B cell (primary cell): Measurements from ENCODE around the gene ZBTB11. TPM values are rescaled to one million over a fixed set of nuclear protein-coding genes. Genes with fewer than 3 reads are reported as not detected.

Source experiments
- ATAC-seq: fragments of 200-7000 bp; cut with Tn5 transposase; one replicate; pipeline ENCODE4 v1.10.0; 2021; ENCODE audit warnings: low read depth, mild to moderate bottlenecking, moderate number of reproducible peaks, moderate library complexity
- CTCF ChIA-PET: fragments of 350-600 bp; sonication (Branson Sonifier 250); formaldehyde crosslinking; loops from one replicate; lab custom pipeline; 2021; ENCODE audit warnings: antibody characterized with exemption, inconsistent platforms; lab: Charles Lee
- POLR2A ChIA-PET: fragments of 350-600 bp; sonication (Branson Sonifier 250); formaldehyde crosslinking; loops from one replicate; lab custom pipeline; 2021; ENCODE audit warnings: antibody characterized with exemption; lab: Charles Lee
- DNase-seq: peaks from one replicate; pipeline ENCODE4 v3.0.0; 2013
- H2AFZ ChIP-seq: 2 replicates; pipeline ENCODE4 v1.6.1; 2012; ENCODE audit warnings: mild to moderate bottlenecking, low read depth, low read length; ENCODE audit not compliant: insufficient read depth, poor library complexity, severe bottlenecking
- H3K27ac ChIP-seq, 2 donors: 1 replicate in 1 of 2; 2 replicates in 1 of 2; pipeline ENCODE4 v1.5.1; 2012 to 2013; ENCODE audit warnings: low read length in 2 of 2, mild to moderate bottlenecking in 2 of 2, moderate library complexity in 1 of 2
- H3K27me3 ChIP-seq, 4 experiments: fragments of 200-600 bp in 1 of 4; sonication (generic) in 1 of 4; replicated peaks in 1 of 4; 1 replicate in 2 of 4; 2 replicates in 2 of 4; pipeline versions ENCODE4 v1.6.1 to v1.7.0; 2013 to 2016; ENCODE audit warnings: low read length in 3 of 4, mild to moderate bottlenecking in 2 of 4, mixed read lengths in 1 of 4, moderate library complexity in 1 of 4; ENCODE audit not compliant: insufficient read depth in 4 of 4, control insufficient read depth in 3 of 4; ENCODE audit errors: control extremely low read depth in 1 of 4
- H3K36me3 ChIP-seq, 2 experiments: replicated peaks in 1 of 2; 1 replicate in 1 of 2; 2 replicates in 1 of 2; pipeline versions ENCODE4 v1.6.1 to v1.7.1; 2013; ENCODE audit warnings: low read length in 1 of 2; ENCODE audit not compliant: insufficient read depth in 2 of 2, control insufficient read depth in 1 of 2; ENCODE audit errors: control extremely low read depth in 1 of 2, extremely low read depth in 1 of 2
- H3K4me1 ChIP-seq, 2 donors: fragments of 200-600 bp in 1 of 2; sonication (generic) in 1 of 2; 1 replicate in 1 of 2; 2 replicates in 1 of 2; pipeline versions ENCODE4 v1.5.1 to v1.6.1; 2013 to 2017; ENCODE audit warnings: low read length in 2 of 2; ENCODE audit not compliant: control insufficient read depth in 2 of 2, insufficient read depth in 2 of 2
- H3K4me2 ChIP-seq: replicated peaks from 2 replicates; pipeline ENCODE3; 2012; ENCODE audit warnings: mild to moderate bottlenecking, low read depth, low read length; ENCODE audit not compliant: poor library complexity, severe bottlenecking
- H3K4me3 ChIP-seq, 5 experiments: fragments of 200-600 bp in 1 of 5; sonication (generic) in 1 of 5; 1 replicate in 3 of 5; 2 replicates in 2 of 5; pipeline versions ENCODE4 v1.5.1 to v1.7.0; 2011 to 2016; ENCODE audit warnings: low read length in 4 of 5, mild to moderate bottlenecking in 4 of 5, low read depth in 2 of 5, control low read depth in 1 of 5, moderate library complexity in 1 of 5; ENCODE audit not compliant: insufficient read depth in 1 of 5; ENCODE audit errors: control extremely low read depth in 1 of 5, extremely low read depth in 1 of 5
- H3K79me2 ChIP-seq: fragments of 200-600 bp; sonication (generic); one replicate; pipeline ENCODE4 v1.6.0; 2016; ENCODE audit warnings: low read length; ENCODE audit not compliant: control insufficient read depth, insufficient read depth
- H3K9ac ChIP-seq: fragments of 200-600 bp; sonication (generic); 2 replicates; pipeline ENCODE4 v1.6.1; 2017; ENCODE audit warnings: mild to moderate bottlenecking, low read length, moderate library complexity
- H3K9me3 ChIP-seq, 3 donors: one replicate each; pipeline versions ENCODE4 v1.6.1 to v1.7.1; 2013; ENCODE audit warnings: low read length in 2 of 3; ENCODE audit not compliant: control insufficient read depth in 2 of 3, insufficient read depth in 1 of 3; ENCODE audit errors: control extremely low read depth in 1 of 3
- H4K20me1 ChIP-seq: 2 replicates; pipeline ENCODE4 v1.6.0; 2012; ENCODE audit warnings: mild to moderate bottlenecking, low read length; ENCODE audit not compliant: insufficient read depth, control insufficient read depth, poor library complexity, severe bottlenecking
- H3K27ac Mint-ChIP-seq: one replicate; pipeline ENCODE4 v1.8.0; 2021; ENCODE audit warnings: mixed read lengths
- H3K27me3 Mint-ChIP-seq: one replicate; pipeline ENCODE4 v1.8.0; 2021; ENCODE audit warnings: mixed read lengths
- H3K4me1 Mint-ChIP-seq: one replicate; pipeline ENCODE4 v1.8.0; 2021; ENCODE audit warnings: mixed read lengths
- H3K4me3 Mint-ChIP-seq: one replicate; pipeline ENCODE4 v1.8.0; 2021; ENCODE audit warnings: mixed read lengths
- H3K9me3 Mint-ChIP-seq: one replicate; pipeline ENCODE4 v1.8.0; 2022; ENCODE audit warnings: mixed read lengths; ENCODE audit not compliant: insufficient read depth
- EZH2 ChIP-seq: IDR thresholded peaks from 2 replicates; pipeline ENCODE4 v1.6.1; 2012; ENCODE audit warnings: borderline replicate concordance, low read depth, mild to moderate bottlenecking, moderate library complexity, low read length; ENCODE audit not compliant: insufficient read depth, poor library complexity, severe bottlenecking
- WGBS: methylation state at CpG from one replicate; pipeline ENCODE4 v1.1.5; 2013; ENCODE audit warnings: missing lambda C conversion rate; ENCODE audit not compliant: insufficient coverage; 5-methylcytosine and 5-hydroxymethylcytosine counted together
- intact Hi-C: fragments of 100-400 bp; cut with micrococcal nuclease; formaldehyde crosslinking; loops from one replicate; pipeline ENCODE4 v1.10.0; 2022
- polyA plus RNA-seq: library from polyadenylated mRNA; depleted of rRNA; stranded (reverse); fragments of >200 nt; gene quantifications from 2 replicates; pipeline ENCODE4 v1.2.3, GENCODE V29; 2012
- total RNA-seq, 2 donors: library from RNA; stranded (reverse); fragments of 120-200 nt in 1 of 2; gene quantifications; 1 replicate in 1 of 2; 2 replicates in 1 of 2; pipeline versions ENCODE4 v1.2.3 to v1.2.4, GENCODE V29; 2013 to 2022
- TF ChIP-seq, protein P1 (sequence below): fragments of 200-600 bp; IDR thresholded peaks from one replicate; pipeline ENCODE4 v1.8.0; 2022; ENCODE audit warnings: antibody characterized with exemption, mild to moderate bottlenecking

Gene ZBTB11
- total and polyA plus RNA-seq, 2 donors (not counting 1 experiment from before 2014, with no cell fraction given) = 16.3 to 42.6 TPM

DNA sequence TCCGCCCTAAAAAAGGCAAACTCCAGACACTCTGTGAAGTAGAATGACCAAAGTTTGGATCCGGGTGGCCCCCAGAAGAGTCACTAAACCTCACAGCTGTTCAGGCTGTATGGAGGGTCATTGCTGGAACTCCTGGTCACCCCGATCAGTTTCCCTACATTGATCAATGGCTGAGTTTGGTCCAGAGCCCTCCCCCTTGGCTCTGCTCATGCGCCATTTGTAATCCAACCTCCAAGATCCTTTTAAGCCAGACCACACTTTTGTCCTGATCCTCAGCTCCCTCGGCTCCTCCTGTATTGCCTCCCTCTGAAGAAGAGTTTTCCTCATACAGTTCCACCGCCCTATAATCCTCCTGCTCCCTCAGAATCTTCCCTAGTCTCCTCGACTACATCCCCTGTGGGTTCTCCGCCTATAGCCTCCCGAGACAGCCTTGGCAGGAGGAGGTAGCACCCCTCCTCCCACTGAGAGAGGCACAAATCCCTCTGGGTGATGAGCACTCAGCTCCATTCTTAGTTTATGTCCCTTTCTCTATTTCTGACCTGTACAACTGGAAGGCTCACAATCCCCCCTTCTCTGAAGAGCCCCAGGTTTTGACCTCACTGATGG lies 42.2 kb downstream of the ZBTB11 start:
- no peak overlapping the region for H3K4me3 ChIP-seq
- no peak overlapping the region for H3K27ac ChIP-seq
- H4K20me1 ChIP-seq = no peaks in the 10 kb centered on the region
- no peak for ATAC-seq
- POLR2A ChIA-PET = no interaction called here
- no peaks in the 10 kb centered on the region for H3K27me3 ChIP-seq
- WGBS = 83% methylated on average over 9 of the region's 9 CpGs
- intact Hi-C loops = loop anchor here (5.0 kb wide), 1 partner anchor 562 kb away; no protein-coding TSS in a partner anchor
- no peaks in the 10 kb centered on the region for H3K9me3 ChIP-seq
- no peak overlapping the region for H3K4me2 ChIP-seq
- H3K36me3 ChIP-seq = no peaks in the 10 kb centered on the region
- peaks cover 4 to 7% of the 10 kb centered on the region in 2 donors for H3K4me1 ChIP-seq
- CTCF ChIA-PET = no interaction called here
- no peak overlapping the region for H2AFZ ChIP-seq
- H3K79me2 ChIP-seq = no peaks in the 10 kb centered on the region
- Mint-ChIP-seq H3K27me3 (no peaks in the 10 kb centered on the region), H3K4me1 (peaks cover 3% of the 10 kb centered on the region), H3K27ac (no peak overlapping the region), H3K9me3 (no peaks in the 10 kb centered on the region), H3K4me3 (no peak overlapping the region)
- H3K9ac ChIP-seq = no peak overlapping the region
- TF ChIP-seq EZH2 = no peak
- TF ChIP-seq, protein P1, sequence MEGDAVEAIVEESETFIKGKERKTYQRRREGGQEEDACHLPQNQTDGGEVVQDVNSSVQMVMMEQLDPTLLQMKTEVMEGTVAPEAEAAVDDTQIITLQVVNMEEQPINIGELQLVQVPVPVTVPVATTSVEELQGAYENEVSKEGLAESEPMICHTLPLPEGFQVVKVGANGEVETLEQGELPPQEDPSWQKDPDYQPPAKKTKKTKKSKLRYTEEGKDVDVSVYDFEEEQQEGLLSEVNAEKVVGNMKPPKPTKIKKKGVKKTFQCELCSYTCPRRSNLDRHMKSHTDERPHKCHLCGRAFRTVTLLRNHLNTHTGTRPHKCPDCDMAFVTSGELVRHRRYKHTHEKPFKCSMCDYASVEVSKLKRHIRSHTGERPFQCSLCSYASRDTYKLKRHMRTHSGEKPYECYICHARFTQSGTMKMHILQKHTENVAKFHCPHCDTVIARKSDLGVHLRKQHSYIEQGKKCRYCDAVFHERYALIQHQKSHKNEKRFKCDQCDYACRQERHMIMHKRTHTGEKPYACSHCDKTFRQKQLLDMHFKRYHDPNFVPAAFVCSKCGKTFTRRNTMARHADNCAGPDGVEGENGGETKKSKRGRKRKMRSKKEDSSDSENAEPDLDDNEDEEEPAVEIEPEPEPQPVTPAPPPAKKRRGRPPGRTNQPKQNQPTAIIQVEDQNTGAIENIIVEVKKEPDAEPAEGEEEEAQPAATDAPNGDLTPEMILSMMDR = no peak
- no peak for DNase-seq

DNA sequence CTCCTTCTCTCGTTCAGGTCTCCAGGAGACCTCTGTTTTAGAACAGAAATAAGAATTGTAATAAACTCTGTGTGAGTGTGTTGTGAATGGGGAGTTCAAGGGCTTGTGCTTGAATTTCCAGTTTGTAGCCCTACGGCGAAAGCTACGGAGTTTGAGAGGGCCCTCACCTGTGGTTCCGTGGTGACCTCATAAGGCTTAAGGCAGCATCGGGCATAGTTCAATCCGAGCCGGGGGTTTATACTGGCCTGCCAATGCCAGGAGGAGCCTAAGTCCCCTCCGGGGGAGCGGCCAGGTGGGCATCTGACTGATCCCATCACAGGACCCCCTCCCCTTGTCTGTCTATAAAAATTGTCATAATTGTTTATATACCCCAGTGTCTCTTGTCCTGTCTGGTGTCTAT lies 43.7 kb downstream of the ZBTB11 start:
- H2AFZ ChIP-seq = no peak overlapping the region
- DNase-seq = no peak
- no peaks in the 10 kb centered on the region for H3K36me3 ChIP-seq
- H3K79me2 ChIP-seq = no peaks in the 10 kb centered on the region
- H3K27me3 ChIP-seq = no peaks in the 10 kb centered on the region
- no peaks in the 10 kb centered on the region for H3K9me3 ChIP-seq
- Mint-ChIP-seq H3K27ac (no peak overlapping the region), H3K27me3 (no peaks in the 10 kb centered on the region), H3K9me3 (no peaks in the 10 kb centered on the region), H3K4me3 (no peak overlapping the region), H3K4me1 (peaks cover 3% of the 10 kb centered on the region)
- CTCF ChIA-PET = no interaction called here
- H4K20me1 ChIP-seq = no peaks in the 10 kb centered on the region
- TF ChIP-seq, protein P1 = no peak
- no peak for TF ChIP-seq EZH2
- no peak overlapping the region for H3K4me2 ChIP-seq
- no peak overlapping the region for H3K4me3 ChIP-seq
- no peak for ATAC-seq
- no peak overlapping the region for H3K27ac ChIP-seq
- 98% methylated on average over 6 of the region's 10 CpGs for WGBS
- intact Hi-C loops = no loop called here
- POLR2A ChIA-PET = no interaction called here
- no peak overlapping the region for H3K9ac ChIP-seq
- H3K4me1 ChIP-seq = peaks cover 4 to 7% of the 10 kb centered on the region in 2 donors
